LNCaP clone FGC (cell line): ENCODE results near the gene EEF1AKMT1.

Experiments used
- DNase-seq: peaks from one replicate; pipeline ENCODE4 v3.0.0-alpha.2; 2011; ENCODE audit warnings: low read depth
- H3K4me3 ChIP-seq: 2 replicates; pipeline ENCODE4 v1.5.1; 2011; ENCODE audit warnings: mild to moderate bottlenecking, low read depth, low read length, control low read depth
- TF ChIP-seq, protein P1 (sequence below): IDR thresholded peaks from 2 replicates; pipeline ENCODE4 v1.5.1; 2012; ENCODE audit warnings: mild to moderate bottlenecking; ENCODE audit not compliant: control insufficient read depth, insufficient read depth; ENCODE audit errors: extremely low read depth

EEF1AKMT1 gene

DNA sequence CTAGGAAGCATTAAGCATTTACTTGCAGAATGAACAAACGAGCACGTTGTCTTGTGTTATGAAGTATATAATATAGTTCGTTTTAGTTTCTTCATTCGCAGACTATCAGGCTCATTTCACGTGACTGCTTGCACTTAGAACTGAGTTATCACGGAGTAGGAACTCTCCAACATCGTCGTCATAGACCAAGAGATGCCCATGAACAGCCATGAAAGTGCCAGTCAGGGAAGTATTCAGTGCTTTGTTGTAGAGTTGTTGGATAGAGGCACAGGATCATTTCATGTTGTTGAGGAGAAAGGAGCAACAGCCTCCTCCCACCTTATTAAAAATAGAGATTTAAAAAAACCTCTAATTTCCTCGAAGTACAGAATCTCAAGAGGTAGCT lies 71.2 kb downstream of the EEF1AKMT1 start:
- TF ChIP-seq, protein P1, sequence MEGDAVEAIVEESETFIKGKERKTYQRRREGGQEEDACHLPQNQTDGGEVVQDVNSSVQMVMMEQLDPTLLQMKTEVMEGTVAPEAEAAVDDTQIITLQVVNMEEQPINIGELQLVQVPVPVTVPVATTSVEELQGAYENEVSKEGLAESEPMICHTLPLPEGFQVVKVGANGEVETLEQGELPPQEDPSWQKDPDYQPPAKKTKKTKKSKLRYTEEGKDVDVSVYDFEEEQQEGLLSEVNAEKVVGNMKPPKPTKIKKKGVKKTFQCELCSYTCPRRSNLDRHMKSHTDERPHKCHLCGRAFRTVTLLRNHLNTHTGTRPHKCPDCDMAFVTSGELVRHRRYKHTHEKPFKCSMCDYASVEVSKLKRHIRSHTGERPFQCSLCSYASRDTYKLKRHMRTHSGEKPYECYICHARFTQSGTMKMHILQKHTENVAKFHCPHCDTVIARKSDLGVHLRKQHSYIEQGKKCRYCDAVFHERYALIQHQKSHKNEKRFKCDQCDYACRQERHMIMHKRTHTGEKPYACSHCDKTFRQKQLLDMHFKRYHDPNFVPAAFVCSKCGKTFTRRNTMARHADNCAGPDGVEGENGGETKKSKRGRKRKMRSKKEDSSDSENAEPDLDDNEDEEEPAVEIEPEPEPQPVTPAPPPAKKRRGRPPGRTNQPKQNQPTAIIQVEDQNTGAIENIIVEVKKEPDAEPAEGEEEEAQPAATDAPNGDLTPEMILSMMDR = no peak
- H3K4me3 ChIP-seq = no peak overlapping the region
- DNase-seq = no peak

DNA sequence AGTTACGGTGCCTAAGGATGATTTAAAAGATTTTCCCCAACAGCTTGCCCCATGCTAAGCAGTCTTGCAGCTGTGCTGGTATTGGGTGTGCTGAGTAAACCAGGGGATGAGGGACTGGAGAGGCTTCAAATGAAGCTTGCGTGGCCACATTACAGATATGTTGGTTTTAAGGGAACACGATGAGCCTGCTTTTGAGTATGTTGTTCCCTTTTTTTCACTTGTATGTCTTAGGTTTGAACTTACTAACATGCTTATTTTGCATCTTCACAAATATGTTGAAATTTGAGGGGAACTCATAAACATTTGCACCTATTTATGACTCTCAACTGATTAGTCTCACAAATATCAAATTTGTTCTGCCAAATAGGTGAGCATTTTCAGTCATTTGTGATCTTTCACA lies 72.3 kb downstream of the EEF1AKMT1 start:
- TF ChIP-seq, protein P1 = no peak
- no peak for DNase-seq
- H3K4me3 ChIP-seq = no peak overlapping the region

DNA sequence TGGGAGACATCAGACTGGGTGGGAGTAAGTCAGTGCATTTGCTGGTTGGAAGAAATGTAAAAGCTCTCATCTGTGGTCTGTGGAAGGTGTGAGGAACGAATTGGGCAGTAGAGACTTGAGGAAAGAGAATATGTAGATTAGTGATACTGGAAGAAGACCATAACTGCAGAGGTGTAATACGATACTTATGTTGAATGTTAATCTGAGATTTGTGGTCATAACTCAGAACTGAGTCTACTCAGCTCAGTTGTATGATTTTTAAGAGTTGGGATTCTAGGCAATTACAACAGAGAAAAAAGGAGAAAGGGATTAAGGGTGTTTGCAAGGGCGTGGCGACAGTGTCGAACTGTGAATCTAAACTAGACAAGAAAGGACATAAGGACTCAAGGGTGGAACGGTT lies 73.5 kb downstream of the EEF1AKMT1 start:
- TF ChIP-seq, protein P1 = no peak
- H3K4me3 ChIP-seq = no peak overlapping the region
- DNase-seq = no peak

DNA sequence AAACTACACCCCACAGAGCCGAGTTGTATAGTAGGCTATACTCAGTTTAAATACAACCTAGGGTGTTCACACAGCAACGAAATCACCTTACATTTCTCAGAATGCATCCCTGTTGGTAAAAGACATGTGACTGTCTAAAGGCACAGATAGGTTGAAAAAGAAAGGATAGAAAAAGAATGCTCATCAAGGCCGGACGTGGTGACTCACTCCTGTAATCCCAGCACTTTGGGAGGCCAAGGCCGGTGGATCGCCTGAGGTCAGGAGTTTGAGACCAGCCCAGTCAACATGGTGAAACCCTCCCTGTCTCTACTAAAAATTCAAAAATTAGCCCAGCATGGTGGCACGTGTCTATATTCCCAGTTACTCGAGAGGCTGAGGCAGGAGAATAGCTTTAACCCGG lies 74.0 kb downstream of the EEF1AKMT1 start:
- H3K4me3 ChIP-seq = no peak overlapping the region
- no peak for DNase-seq
- TF ChIP-seq, protein P1 = no peak

DNA sequence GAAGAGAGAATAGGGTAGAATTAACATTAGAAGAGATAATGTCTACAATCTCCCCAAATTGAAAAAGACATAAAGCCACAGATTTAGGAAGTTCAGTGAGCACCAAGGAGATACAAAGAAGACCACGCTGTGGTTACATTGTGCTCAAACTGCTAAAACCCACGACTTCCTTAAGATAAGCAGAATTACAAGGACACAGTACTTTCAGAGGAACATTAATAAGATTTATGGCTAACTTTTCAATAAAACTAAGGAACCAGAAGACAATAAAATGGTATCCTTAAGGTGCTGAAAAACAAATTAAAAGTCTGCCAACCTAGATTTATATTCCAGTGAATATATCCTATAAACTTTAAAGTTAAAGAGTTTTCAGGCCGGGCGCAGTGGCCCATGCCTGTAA lies 77.7 kb downstream of the EEF1AKMT1 start:
- no peak overlapping the region for H3K4me3 ChIP-seq
- no peak for DNase-seq
- TF ChIP-seq, protein P1 = no peak

DNA sequence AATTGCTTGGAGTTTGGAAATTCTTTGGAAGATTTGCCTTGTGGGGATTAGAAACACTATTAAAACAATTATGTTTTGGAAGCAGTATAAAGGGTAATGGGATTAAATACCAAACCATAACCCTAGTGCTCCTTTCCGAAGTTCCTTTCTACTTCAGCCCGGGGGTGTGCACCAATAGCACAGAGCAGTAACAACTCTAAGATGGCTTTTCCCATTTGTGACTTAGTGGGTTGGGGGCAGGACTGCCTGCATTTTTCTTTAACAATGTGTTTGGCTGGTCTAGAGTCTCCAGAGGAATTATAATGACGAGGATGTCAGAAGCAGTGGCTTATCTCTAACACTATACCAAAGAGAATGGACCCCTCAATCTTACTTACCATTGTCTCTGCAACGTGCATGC lies 82.1 kb downstream of the EEF1AKMT1 start:
- no peak overlapping the region for H3K4me3 ChIP-seq
- no peak for DNase-seq
- TF ChIP-seq, protein P1 = no peak

DNA sequence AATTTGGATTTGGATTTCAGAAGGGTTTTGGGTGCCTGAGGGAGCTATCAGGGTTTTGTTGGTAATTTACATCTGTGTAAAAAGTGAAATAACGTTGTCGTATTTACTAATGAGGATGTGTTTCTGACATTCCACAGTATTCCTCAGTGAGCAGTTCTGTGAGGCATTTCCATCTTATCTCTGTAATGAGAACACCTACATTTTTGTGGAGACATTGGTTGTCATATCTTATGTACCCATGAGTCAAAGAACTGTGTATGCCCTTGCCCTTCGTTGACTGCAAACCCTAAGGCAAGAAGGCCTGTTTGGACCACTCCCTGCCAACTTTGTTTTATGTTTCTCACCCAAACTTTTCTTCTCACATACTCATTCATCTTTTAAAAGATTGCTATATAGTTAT lies 84.5 kb downstream of the EEF1AKMT1 start:
- no peak overlapping the region for H3K4me3 ChIP-seq
- DNase-seq = no peak
- TF ChIP-seq, protein P1 = no peak
